Uterus (tissue), 4 donors: Measurements from ENCODE around the gene TBXT. TPM values are rescaled to one million over a fixed set of nuclear protein-coding genes. Genes with fewer than 3 reads are reported as not detected.

ENCODE experiments used
- DNase-seq, 2 donors: peaks; one replicate each; pipeline ENCODE4 v3.0.0-alpha.2; 2019 to 2020
- H3K27ac ChIP-seq, 2 donors: fragments of 200-600 bp; sonication (generic); 1 replicate in 1 of 2; 2 replicates in 1 of 2; pipeline ENCODE4 v1.5.1; 2016 to 2018
- H3K27me3 ChIP-seq, 2 donors: fragments of 200-600 bp; sonication (generic); one replicate each; pipeline ENCODE4 v1.5.1; 2018 to 2019; ENCODE audit warnings: control low read depth in 1 of 2
- H3K36me3 ChIP-seq, 2 donors: fragments of 200-600 bp; sonication (generic); one replicate each; pipeline ENCODE4 v1.5.1; 2019; ENCODE audit warnings: control low read depth in 1 of 2
- H3K4me1 ChIP-seq, 2 donors: fragments of 200-600 bp; sonication (generic); one replicate each; pipeline ENCODE4 v1.5.1; 2018 to 2019; ENCODE audit warnings: control low read depth in 1 of 2
- H3K4me3 ChIP-seq, 2 donors: fragments of 200-600 bp; sonication (generic); 1 replicate in 1 of 2; 2 replicates in 1 of 2; pipeline ENCODE4 v1.5.1; 2018 to 2019; ENCODE audit warnings: mild to moderate bottlenecking in 1 of 2
- H3K9me3 ChIP-seq, 2 donors: fragments of 200-600 bp; sonication (generic); one replicate each; pipeline ENCODE4 v1.5.1; 2019; ENCODE audit warnings: control low read depth in 1 of 2
- POLR2A ChIP-seq, 2 donors: fragments of 450-650 bp; IDR thresholded peaks; one replicate each; pipeline ENCODE4 v1.6.1; 2016; ENCODE audit warnings: antibody characterized with exemption in 2 of 2, mild to moderate bottlenecking in 1 of 2, moderate library complexity in 1 of 2
- intact Hi-C: fragments of 100-400 bp; cut with DNase I; formaldehyde crosslinking; loops from one replicate; pipeline ENCODE4 v1.15.1; 2023; ENCODE audit warnings: low total_unique reads
- total RNA-seq, 4 donors: library from RNA; depleted of rRNA in 3 of 4; stranded (reverse); fragments of >200 nt in 3 of 4; gene quantifications; one replicate each; pipeline versions ENCODE4 v1.1.0 to v1.2.4, GENCODE V29; 2014 to 2023
- TF ChIP-seq, protein P1 (sequence below), 4 experiments: fragments of 200-600 bp in 2 of 4; fragments of 450-650 bp in 2 of 4; sonication (generic) in 2 of 4; IDR thresholded peaks; one replicate each; pipeline ENCODE4 v1.5.1; 2016 to 2019; ENCODE audit warnings: antibody characterized with exemption in 4 of 4, mild to moderate bottlenecking in 2 of 4, moderate library complexity in 1 of 4
- donor health status: DM: yes; HTN: yes; CAD: no.

The TBXT gene
- total RNA-seq, 4 donors from 2014 or later, result not detected

DNA sequence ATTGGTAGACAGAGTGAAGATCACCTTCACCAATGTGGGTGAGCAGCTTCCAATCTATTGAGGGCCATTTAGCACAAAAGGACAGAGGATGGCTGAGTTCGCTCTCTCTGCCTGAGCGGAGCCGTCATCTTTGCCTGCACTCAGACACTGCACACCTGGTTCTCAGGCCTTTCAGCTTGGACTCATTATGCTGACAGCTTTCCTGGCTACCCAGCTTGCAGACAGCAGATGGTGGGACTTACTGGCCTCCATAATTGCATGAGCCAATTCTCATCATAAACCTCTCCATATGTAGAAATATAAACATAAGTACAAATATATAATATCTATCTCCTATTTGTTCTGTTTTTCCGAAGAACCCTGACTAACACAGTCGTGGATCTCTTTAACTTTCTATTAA is 13.7 kb downstream of the TBXT start:
- no peaks in the 10 kb centered on the region for H3K9me3 ChIP-seq
- H3K27me3 ChIP-seq, result no peaks in the 10 kb centered on the region
- no peak for DNase-seq
- no peaks in the 10 kb centered on the region for H3K36me3 ChIP-seq
- TF ChIP-seq POLR2A (IDR thresholded peaks at IDR 0.05), result no peak
- TF ChIP-seq, protein P1, sequence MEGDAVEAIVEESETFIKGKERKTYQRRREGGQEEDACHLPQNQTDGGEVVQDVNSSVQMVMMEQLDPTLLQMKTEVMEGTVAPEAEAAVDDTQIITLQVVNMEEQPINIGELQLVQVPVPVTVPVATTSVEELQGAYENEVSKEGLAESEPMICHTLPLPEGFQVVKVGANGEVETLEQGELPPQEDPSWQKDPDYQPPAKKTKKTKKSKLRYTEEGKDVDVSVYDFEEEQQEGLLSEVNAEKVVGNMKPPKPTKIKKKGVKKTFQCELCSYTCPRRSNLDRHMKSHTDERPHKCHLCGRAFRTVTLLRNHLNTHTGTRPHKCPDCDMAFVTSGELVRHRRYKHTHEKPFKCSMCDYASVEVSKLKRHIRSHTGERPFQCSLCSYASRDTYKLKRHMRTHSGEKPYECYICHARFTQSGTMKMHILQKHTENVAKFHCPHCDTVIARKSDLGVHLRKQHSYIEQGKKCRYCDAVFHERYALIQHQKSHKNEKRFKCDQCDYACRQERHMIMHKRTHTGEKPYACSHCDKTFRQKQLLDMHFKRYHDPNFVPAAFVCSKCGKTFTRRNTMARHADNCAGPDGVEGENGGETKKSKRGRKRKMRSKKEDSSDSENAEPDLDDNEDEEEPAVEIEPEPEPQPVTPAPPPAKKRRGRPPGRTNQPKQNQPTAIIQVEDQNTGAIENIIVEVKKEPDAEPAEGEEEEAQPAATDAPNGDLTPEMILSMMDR (IDR thresholded peaks at IDR 0.05), result no peak
- intact Hi-C loops, result no loop called here
- H3K4me1 ChIP-seq, result no peaks in the 10 kb centered on the region
- H3K4me3 ChIP-seq, result no peak overlapping the region
- H3K27ac ChIP-seq, result no peak overlapping the region

DNA sequence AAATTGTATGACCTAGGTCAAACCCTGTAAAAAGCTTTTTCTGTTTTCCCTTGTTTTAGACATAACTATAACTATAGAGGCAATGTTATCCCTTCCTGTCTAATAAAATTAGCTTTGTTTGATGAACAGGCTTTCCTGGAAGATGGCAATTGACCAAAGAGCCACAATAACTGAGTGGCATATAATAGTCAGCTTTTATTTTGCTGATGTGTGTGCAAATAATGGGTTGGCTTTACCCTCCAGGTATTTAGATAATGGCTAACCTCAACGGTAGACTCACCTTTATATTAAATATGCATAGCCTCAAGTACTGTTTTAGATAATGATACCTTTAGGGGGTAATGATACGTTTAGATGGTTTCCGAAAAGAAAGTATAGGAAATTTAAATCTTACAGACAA is 15.0 kb downstream of the TBXT start:
- H3K27me3 ChIP-seq, result no peaks in the 10 kb centered on the region
- intact Hi-C loops, result no loop called here
- H3K4me1 ChIP-seq, result no peaks in the 10 kb centered on the region
- DNase-seq, result no peak
- TF ChIP-seq, protein P1 (IDR thresholded peaks at IDR 0.05), result no peak
- no peak for TF ChIP-seq POLR2A (IDR thresholded peaks at IDR 0.05)
- H3K27ac ChIP-seq, result no peak overlapping the region
- H3K4me3 ChIP-seq, result no peak overlapping the region
- H3K9me3 ChIP-seq, result no peaks in the 10 kb centered on the region
- no peaks in the 10 kb centered on the region for H3K36me3 ChIP-seq

DNA sequence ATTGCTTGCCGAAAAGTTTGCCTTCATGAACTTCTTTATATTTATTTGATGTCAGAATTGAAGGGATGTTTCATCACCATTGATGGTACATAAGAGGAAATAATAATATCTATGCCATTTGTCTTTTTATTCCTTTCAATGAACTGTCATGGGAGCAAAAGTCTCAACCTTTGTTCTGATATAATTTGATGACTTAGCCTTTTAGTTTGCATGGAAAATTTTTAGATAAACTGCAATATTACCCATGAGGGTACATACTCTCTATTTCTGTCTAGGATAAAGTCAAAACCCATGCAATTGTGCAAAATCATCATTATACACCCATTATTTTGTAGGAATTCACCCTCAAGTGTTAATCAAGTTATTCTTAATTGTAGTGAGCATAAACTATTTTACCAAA is 15.9 kb downstream of the TBXT start:
- Histone ChIP-seq H3K4me1 (no peaks in the 10 kb centered on the region), H3K4me3 (no peak overlapping the region), H3K27me3 (no peaks in the 10 kb centered on the region), H3K27ac (no peak overlapping the region), H3K9me3 (no peaks in the 10 kb centered on the region), H3K36me3 (no peaks in the 10 kb centered on the region)
- no peak for TF ChIP-seq POLR2A (IDR thresholded peaks at IDR 0.05)
- TF ChIP-seq, protein P1 (IDR thresholded peaks at IDR 0.05), result no peak
- intact Hi-C loops, result no loop called here
- no peak for DNase-seq

DNA sequence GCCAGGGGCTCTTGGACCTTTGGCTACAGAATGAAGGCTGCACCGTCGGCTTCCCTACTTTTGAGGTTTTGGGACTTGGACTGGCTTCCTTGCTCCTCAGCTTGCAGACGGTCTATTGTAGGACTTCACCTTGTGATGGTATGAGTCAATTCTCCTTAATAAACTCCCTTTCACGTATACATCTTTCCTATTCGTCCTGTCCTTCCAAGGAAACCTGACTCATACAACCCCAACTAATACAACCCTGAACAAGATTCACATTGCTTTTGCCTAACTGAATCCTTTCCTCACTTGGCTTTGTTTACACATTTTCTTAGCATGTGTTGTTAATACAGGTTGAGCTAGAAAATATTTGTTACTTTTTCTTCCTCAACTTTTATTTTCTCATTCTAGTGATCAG is 21.9 kb downstream of the TBXT start:
- Histone ChIP-seq H3K9me3 (no peaks in the 10 kb centered on the region), H3K4me1 (no peaks in the 10 kb centered on the region), H3K4me3 (no peak overlapping the region), H3K36me3 (no peaks in the 10 kb centered on the region), H3K27me3 (no peaks in the 10 kb centered on the region), H3K27ac (no peak overlapping the region)
- TF ChIP-seq, protein P1 (IDR thresholded peaks at IDR 0.05), result no peak
- TF ChIP-seq POLR2A (IDR thresholded peaks at IDR 0.05), result no peak
- intact Hi-C loops, result no loop called here
- no peak for DNase-seq

DNA sequence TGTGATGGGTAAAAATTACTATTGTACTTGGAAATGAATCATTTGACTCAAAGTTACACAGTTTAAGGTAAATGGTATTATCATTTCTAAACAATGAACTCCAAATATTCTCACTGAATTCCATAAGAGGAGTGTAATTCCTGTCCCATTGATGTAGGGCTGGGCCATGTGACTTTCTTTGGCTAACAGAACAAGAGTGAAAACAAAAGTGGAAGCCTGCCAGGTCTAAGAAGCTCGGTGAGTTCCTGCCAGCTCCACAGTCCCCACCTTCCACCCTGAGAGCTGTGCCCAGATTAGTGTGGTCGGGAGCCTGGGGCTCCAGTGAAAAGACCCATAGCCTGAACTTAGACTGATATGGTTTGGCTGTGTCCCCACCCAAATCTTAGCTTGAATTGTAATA is 24.6 kb downstream of the TBXT start:
- H3K27ac ChIP-seq, result no peak overlapping the region
- no peaks in the 10 kb centered on the region for H3K9me3 ChIP-seq
- no peak for DNase-seq
- H3K4me1 ChIP-seq, result no peaks in the 10 kb centered on the region
- no peak for TF ChIP-seq POLR2A (IDR thresholded peaks at IDR 0.05)
- TF ChIP-seq, protein P1 (IDR thresholded peaks at IDR 0.05), result no peak
- intact Hi-C loops, result no loop called here
- no peak overlapping the region for H3K4me3 ChIP-seq
- H3K27me3 ChIP-seq, result no peaks in the 10 kb centered on the region
- no peaks in the 10 kb centered on the region for H3K36me3 ChIP-seq
